Brain microvascular endothelial cell (primary cell): ENCODE results near the gene FOXL2NB.

Source experiments
- DNase-seq: peaks from one replicate; pipeline ENCODE4 v3.0.0-alpha.2; 2020
- H3K27ac ChIP-seq: fragments of 250-450 bp; sonication (Bioruptor Pico); 2 replicates; pipeline ENCODE4 v1.5.1; 2020; ENCODE audit warnings: mild to moderate bottlenecking, moderate library complexity
- H3K27me3 ChIP-seq: fragments of 250-450 bp; sonication (Bioruptor Pico); replicated peaks from 2 replicates; pipeline ENCODE4 v1.5.1; 2020; ENCODE audit warnings: mild to moderate bottlenecking
- H3K36me3 ChIP-seq: fragments of 250-450 bp; sonication (Bioruptor Pico); replicated peaks from 2 replicates; pipeline ENCODE4 v1.5.1; 2020; ENCODE audit warnings: mild to moderate bottlenecking
- H3K4me3 ChIP-seq: 2 replicates; pipeline ENCODE4 v1.5.1; 2011; ENCODE audit warnings: low read depth, mild to moderate bottlenecking, control low read depth, low read length, moderate library complexity
- in situ Hi-C: cut with HindIII; loops from 2 replicates; pipeline ENCODE4 v1.10.0; 2017; ENCODE audit warnings: low sequenced_read_pairs, low pct_ligation_motif_present
- TF ChIP-seq, protein P1 (sequence below): IDR thresholded peaks from 2 replicates; pipeline ENCODE4 v1.5.1; 2011; ENCODE audit warnings: low read depth, mild to moderate bottlenecking, moderate library complexity, low read length, control low read depth, inconsistent platforms; ENCODE audit errors: missing control alignments

FOXL2NB gene

DNA sequence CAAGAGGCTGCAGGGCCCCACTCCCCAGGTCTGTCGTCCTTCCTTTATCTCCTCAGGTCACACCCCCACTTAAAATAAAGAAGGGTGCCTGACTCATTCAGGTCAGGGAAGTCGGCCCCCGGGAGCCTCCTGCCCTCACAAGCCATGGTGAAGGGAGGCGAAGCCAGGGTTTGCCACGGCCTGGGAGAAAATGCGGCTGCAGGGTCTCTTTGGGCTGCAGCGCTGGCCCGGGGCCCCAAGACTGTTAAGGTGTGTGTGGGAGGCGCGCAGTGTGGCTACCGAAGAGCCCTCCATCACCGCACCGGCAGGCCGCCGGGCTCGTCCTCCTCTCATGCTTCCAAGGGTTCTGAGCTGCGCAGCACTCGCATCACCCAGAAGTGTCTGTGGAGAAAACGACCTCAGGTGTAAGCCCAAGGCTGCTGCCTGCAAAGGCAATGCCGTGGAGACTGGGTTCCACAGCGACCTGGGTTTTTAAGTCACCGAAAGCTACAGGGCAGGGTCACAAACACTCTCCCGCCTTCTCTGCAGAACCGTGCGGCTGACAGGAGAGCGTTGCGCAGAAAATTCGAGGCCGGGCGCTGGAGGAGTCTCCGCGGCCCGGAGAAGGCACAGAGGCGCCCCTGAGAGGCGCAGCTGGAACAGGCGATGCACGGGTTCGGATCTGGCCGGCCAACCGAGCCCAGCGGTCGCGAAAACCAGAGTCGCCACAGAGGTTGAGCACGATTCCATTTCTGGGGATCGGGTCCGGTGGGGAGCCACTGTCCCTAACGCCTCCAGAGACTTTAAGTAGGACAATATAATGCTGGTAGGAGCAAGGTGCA, 8.8 kb upstream of the FOXL2NB start:
- no peak for DNase-seq
- TF ChIP-seq, protein P1, sequence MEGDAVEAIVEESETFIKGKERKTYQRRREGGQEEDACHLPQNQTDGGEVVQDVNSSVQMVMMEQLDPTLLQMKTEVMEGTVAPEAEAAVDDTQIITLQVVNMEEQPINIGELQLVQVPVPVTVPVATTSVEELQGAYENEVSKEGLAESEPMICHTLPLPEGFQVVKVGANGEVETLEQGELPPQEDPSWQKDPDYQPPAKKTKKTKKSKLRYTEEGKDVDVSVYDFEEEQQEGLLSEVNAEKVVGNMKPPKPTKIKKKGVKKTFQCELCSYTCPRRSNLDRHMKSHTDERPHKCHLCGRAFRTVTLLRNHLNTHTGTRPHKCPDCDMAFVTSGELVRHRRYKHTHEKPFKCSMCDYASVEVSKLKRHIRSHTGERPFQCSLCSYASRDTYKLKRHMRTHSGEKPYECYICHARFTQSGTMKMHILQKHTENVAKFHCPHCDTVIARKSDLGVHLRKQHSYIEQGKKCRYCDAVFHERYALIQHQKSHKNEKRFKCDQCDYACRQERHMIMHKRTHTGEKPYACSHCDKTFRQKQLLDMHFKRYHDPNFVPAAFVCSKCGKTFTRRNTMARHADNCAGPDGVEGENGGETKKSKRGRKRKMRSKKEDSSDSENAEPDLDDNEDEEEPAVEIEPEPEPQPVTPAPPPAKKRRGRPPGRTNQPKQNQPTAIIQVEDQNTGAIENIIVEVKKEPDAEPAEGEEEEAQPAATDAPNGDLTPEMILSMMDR: no peak
- H3K27me3 ChIP-seq: peaks cover 69% of the 10 kb centered on the region
- in situ Hi-C loops: loop anchor here (25.0 kb wide), 1 partner anchor 374 kb away; no protein-coding TSS in a partner anchor
- no peak overlapping the region for H3K4me3 ChIP-seq
- H3K36me3 ChIP-seq: no peaks in the 10 kb centered on the region
- H3K27ac ChIP-seq: no peak overlapping the region

DNA sequence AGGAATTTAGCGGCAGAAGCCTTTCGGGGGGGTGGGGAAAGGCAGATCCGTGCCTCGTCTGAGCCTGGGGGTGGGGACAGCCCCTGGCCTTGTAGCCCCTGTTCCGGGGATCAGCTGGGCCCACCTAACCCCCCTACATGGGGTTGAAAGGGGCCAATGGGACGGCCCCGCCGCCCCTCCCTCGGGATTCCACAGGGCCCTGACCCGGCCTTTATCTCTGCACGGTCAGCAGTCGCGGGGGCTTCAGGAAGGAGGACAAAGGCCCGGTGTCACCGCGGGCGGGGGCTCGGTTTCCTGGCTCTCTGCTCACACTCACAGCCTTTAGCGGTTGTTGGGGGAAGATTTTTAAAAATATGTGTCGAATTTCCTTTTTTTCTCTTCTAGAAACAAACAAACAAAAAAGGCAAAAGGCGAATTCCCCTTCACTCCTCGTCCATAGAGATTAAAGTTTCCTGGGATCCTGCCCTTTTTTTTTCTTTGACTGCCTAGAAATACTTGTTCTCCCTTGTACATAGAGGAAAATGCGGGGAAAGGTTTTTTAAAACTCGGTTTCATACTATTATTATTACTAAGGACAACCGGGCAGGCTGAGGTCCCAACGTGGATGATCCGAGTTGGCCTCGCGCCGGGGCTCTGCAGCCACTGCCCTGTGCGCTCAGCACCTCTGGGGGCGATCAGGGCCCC, 8.0 kb upstream of the FOXL2NB start:
- TF ChIP-seq, protein P1: no peak
- no peak for DNase-seq

DNA sequence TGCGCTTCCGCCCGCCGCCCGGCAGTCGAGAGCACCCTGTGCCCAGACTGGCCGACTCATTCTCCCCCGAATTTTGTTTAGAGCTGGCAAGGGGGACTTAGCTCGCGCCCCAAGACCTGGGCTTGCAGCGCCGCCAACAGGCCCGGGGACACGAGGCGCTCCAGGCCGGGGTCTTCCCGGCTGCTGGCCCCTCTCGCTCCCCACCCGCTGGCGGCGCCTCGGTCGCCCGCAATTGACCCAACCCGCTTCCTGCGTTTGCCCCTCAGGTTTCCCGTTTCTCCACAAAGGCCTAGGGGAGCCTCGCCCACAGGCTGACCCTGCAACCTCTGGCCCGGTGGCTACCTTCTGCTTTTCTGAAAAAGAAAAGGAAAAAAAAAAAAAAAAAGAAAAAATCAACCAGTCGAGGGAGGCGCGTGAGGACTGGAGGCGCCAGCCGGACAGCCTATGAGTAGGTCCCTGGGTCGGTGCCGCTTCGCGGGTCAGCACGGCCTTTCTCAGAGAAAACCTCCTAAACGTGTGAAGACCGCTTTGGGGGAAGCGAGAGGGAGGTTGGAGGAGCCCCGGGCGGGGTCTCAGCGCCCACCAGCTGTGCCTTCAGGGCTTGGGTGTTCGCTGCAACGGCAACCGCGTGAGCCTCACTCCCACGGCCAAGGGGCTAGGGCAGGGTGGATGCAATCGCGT, 7.3 kb upstream of the FOXL2NB start:
- in situ Hi-C loops: loop anchor here (25.0 kb wide), 1 partner anchor 373 kb away; no protein-coding TSS in a partner anchor
- no peak overlapping the region for H3K27ac ChIP-seq
- no peak for DNase-seq
- TF ChIP-seq, protein P1: no peak
- peaks cover 79% of the 10 kb centered on the region for H3K27me3 ChIP-seq
- no peak overlapping the region for H3K4me3 ChIP-seq
- H3K36me3 ChIP-seq: no peaks in the 10 kb centered on the region

More for the DNA sequence above, 8.0 kb upstream of the FOXL2NB start:
- Histone ChIP-seq H3K36me3 (no peaks in the 10 kb centered on the region), H3K27me3 (peaks cover 74% of the 10 kb centered on the region), H3K4me3 (no peak overlapping the region), H3K27ac (no peak overlapping the region)
- in situ Hi-C loops: loop anchor here (25.0 kb wide), 1 partner anchor 373 kb away; no protein-coding TSS in a partner anchor

DNA sequence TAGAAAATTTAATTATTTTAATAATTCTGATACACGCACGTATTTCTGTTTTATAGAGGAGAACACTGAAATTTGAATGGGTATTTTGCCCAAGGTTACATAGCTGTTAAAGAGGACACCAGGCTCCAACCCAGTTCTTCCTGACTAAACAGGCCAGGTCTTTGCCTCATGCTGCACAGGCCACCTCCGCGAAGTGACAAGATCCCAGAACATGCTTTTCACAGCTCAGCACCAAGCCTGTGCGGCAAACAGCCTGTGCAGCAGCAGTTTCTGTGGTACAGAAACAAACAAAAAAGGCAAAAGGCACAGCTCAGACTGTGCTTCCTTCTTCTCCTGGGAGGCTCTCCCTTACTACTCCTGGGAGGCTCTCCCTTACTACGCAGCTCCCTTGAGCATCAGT, 6.6 kb upstream of the FOXL2NB start:
- no peak for DNase-seq
- TF ChIP-seq, protein P1: no peak
- Histone ChIP-seq H3K27ac (no peak overlapping the region), H3K27me3 (peaks cover 87% of the 10 kb centered on the region), H3K36me3 (no peaks in the 10 kb centered on the region), H3K4me3 (no peak overlapping the region)
- in situ Hi-C loops: loop anchor here (25.0 kb wide), 1 partner anchor 372 kb away; no protein-coding TSS in a partner anchor

DNA sequence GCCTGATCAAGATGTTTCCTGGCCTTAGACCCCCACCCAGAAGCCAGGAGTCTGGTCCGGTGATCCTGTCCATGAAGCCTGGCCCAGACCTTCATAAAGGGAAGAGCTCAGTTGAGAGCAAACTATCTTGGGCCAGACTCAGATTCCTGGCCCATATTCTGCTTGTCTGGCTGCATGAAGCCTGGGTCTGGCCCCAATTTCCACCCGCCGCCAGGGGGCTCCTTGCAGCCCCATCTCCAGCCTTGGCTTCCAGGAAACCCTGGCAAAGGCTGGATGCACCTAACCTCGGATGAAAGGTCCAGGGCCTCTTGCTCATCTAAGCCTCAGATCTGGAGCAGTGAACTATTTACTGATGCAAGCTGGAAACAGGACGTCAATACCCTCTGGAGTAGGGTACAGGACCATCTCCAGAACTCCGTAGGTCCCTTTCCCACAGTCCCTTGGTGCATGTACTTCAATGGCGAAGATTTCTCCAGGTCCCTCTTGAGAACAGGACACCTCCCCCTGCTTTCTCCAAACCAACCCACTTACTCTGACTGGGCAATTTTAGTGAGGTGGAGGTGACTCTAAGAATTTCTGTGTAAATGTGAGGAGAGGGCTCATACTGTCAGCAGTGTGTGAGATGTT, 5.6 kb upstream of the FOXL2NB start:
- in situ Hi-C loops: loop anchor here (25.0 kb wide), 1 partner anchor 371 kb away; no protein-coding TSS in a partner anchor
- DNase-seq: no peak
- Histone ChIP-seq H3K36me3 (no peaks in the 10 kb centered on the region), H3K27ac (no peak overlapping the region), H3K27me3 (peaks cover 93% of the 10 kb centered on the region), H3K4me3 (no peak overlapping the region)
- TF ChIP-seq, protein P1: peak; percentile 88
